ENCODE results near the gene CRNKL1. TPM values are rescaled to one million over a fixed set of nuclear protein-coding genes. Genes with fewer than 3 reads are reported as not detected.

Gene CRNKL1
- total RNA-seq, 1 experiment from 2014 or later, result 20.4 TPM

GRCh38 chr20:20012541-20012940 lies 39.7 kb downstream of the CRNKL1 start:
- no peak for ATAC-seq
- TF ChIP-seq JUND (IDR thresholded peaks at IDR 0.05), result no peak
- TF ChIP-seq FOSL1 (IDR thresholded peaks at IDR 0.05; ENCODE audit: low read depth), result no peak
- no peak for TF ChIP-seq ATF3 (IDR thresholded peaks at IDR 0.05)
- no peak overlapping the region for H2AFZ ChIP-seq (ENCODE audit: low read depth, low read length, poor library complexity, severe bottlenecking)
- H3K27me3 ChIP-seq (ENCODE audit: insufficient read depth, low read length), result no peaks in the 10 kb centered on the region
- H3K9me3 ChIP-seq (ENCODE audit: control insufficient read depth in 1 of 2, insufficient read depth in 1 of 2, low read depth in 1 of 2, low read length in 2 of 2), result no peaks in the 10 kb centered on the region
- POLR2A ChIA-PET, result no interaction called here
- H3K4me3 ChIP-seq (replicated peaks in 1 of 2; ENCODE audit: low read depth in 1 of 2, low read length in 2 of 2), result no peak overlapping the region
- no peak overlapping the region for H3K4me2 ChIP-seq (ENCODE audit: low read length)
- RAD21 ChIA-PET (ENCODE audit: low non-redundant PET in 1 of 2, low total read pairs in 2 of 2, uncharacterized antibody in 2 of 2, unreplicated experiment in 2 of 2), result no interaction called here
- peaks cover 8 to 19% of the 10 kb centered on the region in 2 experiments; a peak in 3 of 4 replicates for H3K4me1 ChIP-seq (ENCODE audit: control insufficient read depth in 1 of 2, insufficient read depth in 2 of 2, low read length in 2 of 2)
- H3K9ac ChIP-seq (ENCODE audit: low read length), result no peak overlapping the region
- BruUV-seq (replicated peaks), result no TSS peak
- no peaks in the 10 kb centered on the region for H3K36me3 ChIP-seq (ENCODE audit: control insufficient read depth in 1 of 2, insufficient read depth in 2 of 2, low read length in 2 of 2)
- intact Hi-C loops (cut with micrococcal nuclease), result no loop called here
- no peak for DNase-seq (ENCODE audit: low read depth, low spot score)
- H3K27ac ChIP-seq (ENCODE audit: low read depth, low read length), result no peak overlapping the region
- H3K9me2 ChIP-seq (ENCODE audit: insufficient read depth), result no peaks in the 10 kb centered on the region
- no peaks in the 10 kb centered on the region for H4K20me1 ChIP-seq (ENCODE audit: insufficient read depth)
- peaks cover 4% of the 10 kb centered on the region for H3K79me2 ChIP-seq (ENCODE audit: insufficient read depth, low read length)
- CTCF ChIA-PET, result no interaction called here

GRCh38 chr20:20010639-20011500 lies 41.4 kb downstream of the CRNKL1 start:
- H4K20me1 ChIP-seq (ENCODE audit: insufficient read depth), result no peaks in the 10 kb centered on the region
- no peak overlapping the region for H3K9ac ChIP-seq (ENCODE audit: low read length)
- BruUV-seq (replicated peaks), result no TSS peak
- H3K79me2 ChIP-seq (ENCODE audit: insufficient read depth, low read length), result no peaks in the 10 kb centered on the region
- peaks cover 4 to 13% of the 10 kb centered on the region in 2 experiments; a peak in 3 of 4 replicates for H3K4me1 ChIP-seq (ENCODE audit: control insufficient read depth in 1 of 2, insufficient read depth in 2 of 2, low read length in 2 of 2)
- no peak overlapping the region for H3K27ac ChIP-seq (ENCODE audit: low read depth, low read length)
- CTCF ChIA-PET, result interaction anchor here (0.7 to 1.7 kb wide), 2 partner anchors 17 to 40 kb away, joined by 3 to 5 read pairs; no protein-coding TSS in a partner anchor
- H3K4me2 ChIP-seq (ENCODE audit: low read length), result no peak overlapping the region
- TF ChIP-seq ZBTB33 (IDR thresholded peaks at IDR 0.05; ENCODE audit: extremely low read depth, insufficient replicate concordance, low read length) (no peak), CEBPB (IDR thresholded peaks at IDR 0.05; ENCODE audit: low read depth) (no peak), MAX (IDR thresholded peaks at IDR 0.05) (no peak), RAD21 (IDR thresholded peaks at IDR 0.05; ENCODE audit: low read depth) (no peak), FOSL1 (IDR thresholded peaks at IDR 0.05; ENCODE audit: low read depth) (no peak), EZH2phosphoT487 (IDR thresholded peaks at IDR 0.05; ENCODE audit: borderline replicate concordance) (no peak), JUND (IDR thresholded peaks at IDR 0.05) (no peak), POLR2AphosphoS5 (IDR thresholded peaks at IDR 0.05; ENCODE audit: low read depth, low read length) (no peak), YY1 (IDR thresholded peaks at IDR 0.05; ENCODE audit: extremely low read depth, insufficient replicate concordance, low read depth, low read length) (no peak), EZH2 (IDR thresholded peaks at IDR 0.05) (no peak), ZNF274 (IDR thresholded peaks at IDR 0.05; ENCODE audit: low read depth, low read length) (no peak), CTCF (IDR thresholded peaks at IDR 0.05 in 2 of 3, conservative IDR thresholded peaks at IDR 0.05 in 1 of 3; ENCODE audit: borderline replicate concordance in 1 of 3, insufficient read depth in 1 of 3, low read depth in 2 of 3, low read length in 2 of 3) (no peak)
- intact Hi-C loops (cut with micrococcal nuclease), result no loop called here
- RAD21 ChIA-PET (ENCODE audit: low non-redundant PET in 1 of 2, low total read pairs in 2 of 2, uncharacterized antibody in 2 of 2, unreplicated experiment in 2 of 2), result no interaction called here
- no peaks in the 10 kb centered on the region for H3K9me3 ChIP-seq (ENCODE audit: control insufficient read depth in 1 of 2, insufficient read depth in 1 of 2, low read depth in 1 of 2, low read length in 2 of 2)
- no peaks in the 10 kb centered on the region for H3K27me3 ChIP-seq (ENCODE audit: insufficient read depth, low read length)
- no peaks in the 10 kb centered on the region for H3K9me2 ChIP-seq (ENCODE audit: insufficient read depth)
- H2AFZ ChIP-seq (ENCODE audit: low read depth, low read length, poor library complexity, severe bottlenecking), result peak overlapping the region; percentile 37
- H3K4me3 ChIP-seq (replicated peaks in 1 of 2; ENCODE audit: low read depth in 1 of 2, low read length in 2 of 2), result no peak overlapping the region
- ATAC-seq, result no peak
- no peak for DNase-seq (ENCODE audit: low read depth, low spot score)
- POLR2A ChIA-PET, result no interaction called here
- H3K36me3 ChIP-seq (ENCODE audit: control insufficient read depth in 1 of 2, insufficient read depth in 2 of 2, low read length in 2 of 2), result no peaks in the 10 kb centered on the region
